ENCODE data around the gene RDH16.

Gene RDH16, protein sequence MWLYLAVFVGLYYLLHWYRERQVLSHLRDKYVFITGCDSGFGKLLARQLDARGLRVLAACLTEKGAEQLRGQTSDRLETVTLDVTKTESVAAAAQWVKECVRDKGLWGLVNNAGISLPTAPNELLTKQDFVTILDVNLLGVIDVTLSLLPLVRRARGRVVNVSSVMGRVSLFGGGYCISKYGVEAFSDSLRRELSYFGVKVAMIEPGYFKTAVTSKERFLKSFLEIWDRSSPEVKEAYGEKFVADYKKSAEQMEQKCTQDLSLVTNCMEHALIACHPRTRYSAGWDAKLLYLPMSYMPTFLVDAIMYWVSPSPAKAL

DNA sequence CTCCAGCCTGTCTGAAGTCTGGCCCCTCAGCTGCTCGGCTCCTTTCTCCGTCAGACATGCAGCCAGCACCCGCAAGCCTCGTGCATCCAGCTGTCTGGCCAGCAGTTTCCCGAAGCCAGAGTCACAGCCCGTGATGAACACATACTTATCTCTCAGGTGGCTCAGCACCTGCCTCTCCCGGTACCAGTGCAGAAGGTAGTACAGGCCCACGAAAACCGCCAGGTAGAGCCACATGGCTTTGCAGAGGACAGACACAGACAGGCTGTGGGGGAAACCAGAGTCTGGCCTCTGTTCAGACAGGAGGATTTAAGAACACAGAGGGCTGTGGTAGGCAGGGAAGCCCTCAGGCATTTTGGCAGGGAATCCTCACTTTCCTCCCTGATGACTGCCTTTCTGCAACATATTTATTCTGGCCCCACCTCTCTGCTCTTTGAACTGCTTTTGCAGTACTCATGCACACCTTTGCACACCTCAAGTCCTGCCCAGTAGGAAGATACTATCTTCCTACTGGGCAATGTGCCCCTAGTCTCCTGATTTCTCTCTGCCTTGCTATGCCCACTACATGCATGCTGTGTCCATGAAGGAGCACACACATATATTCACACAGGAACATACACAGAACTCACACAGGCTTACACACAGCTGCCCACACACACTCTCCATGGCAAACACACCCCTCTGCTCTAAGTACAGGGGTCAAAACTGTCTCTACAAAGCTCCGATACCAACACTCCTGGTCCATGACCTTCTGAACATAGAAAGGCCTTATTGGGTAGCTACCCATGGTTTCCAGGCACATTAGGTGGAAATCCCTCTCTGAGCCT is at the start of gene RDH16:
RDH16 (minus strand) TSS at position 380 of the 824 bp plus-strand sequence; CDS start at position 234, 146 bp downstream.
- TF ChIP-seq, protein P1, sequence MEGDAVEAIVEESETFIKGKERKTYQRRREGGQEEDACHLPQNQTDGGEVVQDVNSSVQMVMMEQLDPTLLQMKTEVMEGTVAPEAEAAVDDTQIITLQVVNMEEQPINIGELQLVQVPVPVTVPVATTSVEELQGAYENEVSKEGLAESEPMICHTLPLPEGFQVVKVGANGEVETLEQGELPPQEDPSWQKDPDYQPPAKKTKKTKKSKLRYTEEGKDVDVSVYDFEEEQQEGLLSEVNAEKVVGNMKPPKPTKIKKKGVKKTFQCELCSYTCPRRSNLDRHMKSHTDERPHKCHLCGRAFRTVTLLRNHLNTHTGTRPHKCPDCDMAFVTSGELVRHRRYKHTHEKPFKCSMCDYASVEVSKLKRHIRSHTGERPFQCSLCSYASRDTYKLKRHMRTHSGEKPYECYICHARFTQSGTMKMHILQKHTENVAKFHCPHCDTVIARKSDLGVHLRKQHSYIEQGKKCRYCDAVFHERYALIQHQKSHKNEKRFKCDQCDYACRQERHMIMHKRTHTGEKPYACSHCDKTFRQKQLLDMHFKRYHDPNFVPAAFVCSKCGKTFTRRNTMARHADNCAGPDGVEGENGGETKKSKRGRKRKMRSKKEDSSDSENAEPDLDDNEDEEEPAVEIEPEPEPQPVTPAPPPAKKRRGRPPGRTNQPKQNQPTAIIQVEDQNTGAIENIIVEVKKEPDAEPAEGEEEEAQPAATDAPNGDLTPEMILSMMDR (IDR thresholded peaks at IDR 0.05; ENCODE audit: low read depth, low read length, missing control alignments): no peak
- H3K4me3 ChIP-seq (replicated peaks; ENCODE audit: low read depth, low read length): no peak within 1 kb of the TSS
- no peak for DNase-seq (ENCODE audit: extremely low read depth, low read depth)

DNA sequence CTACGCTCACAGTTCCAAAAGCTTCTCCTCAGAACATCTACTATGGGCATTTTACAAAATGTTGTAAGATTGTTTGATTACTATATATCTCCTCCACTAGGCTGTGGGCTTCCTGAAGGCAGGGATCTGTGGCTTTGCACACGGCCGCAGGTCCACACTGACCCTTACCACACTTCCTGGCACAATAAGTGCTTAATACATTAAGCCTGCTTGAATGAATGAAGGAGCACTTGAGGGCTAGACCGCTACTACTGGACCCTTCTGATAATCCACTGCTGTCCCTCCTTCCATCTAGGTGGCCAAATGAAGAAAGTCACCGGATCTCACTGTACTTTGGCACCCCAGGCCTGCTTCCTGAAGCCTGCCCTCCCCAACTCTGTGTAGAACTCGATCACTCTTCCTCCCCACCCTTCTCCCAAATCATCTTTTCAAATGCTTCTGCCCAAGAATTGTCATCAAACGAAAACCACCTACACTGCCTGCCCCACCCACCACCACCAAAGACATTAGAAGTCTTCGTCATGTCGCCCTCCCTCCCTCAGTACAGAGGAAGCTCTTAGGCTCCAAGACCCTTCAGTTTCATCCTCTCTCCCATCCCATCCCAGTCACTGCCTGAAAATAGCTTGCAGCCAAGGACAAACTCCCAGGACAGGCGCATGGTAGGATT is 49.5 kb upstream of the RDH16 start:
- TF ChIP-seq, protein P1 (IDR thresholded peaks at IDR 0.05; ENCODE audit: low read depth, low read length, missing control alignments): no peak
- no peak for DNase-seq (ENCODE audit: extremely low read depth, low read depth)
- peak overlapping the region; percentile 14; the same call in 1 of the 2 replicates for H3K4me3 ChIP-seq (replicated peaks; ENCODE audit: low read depth, low read length)

DNA sequence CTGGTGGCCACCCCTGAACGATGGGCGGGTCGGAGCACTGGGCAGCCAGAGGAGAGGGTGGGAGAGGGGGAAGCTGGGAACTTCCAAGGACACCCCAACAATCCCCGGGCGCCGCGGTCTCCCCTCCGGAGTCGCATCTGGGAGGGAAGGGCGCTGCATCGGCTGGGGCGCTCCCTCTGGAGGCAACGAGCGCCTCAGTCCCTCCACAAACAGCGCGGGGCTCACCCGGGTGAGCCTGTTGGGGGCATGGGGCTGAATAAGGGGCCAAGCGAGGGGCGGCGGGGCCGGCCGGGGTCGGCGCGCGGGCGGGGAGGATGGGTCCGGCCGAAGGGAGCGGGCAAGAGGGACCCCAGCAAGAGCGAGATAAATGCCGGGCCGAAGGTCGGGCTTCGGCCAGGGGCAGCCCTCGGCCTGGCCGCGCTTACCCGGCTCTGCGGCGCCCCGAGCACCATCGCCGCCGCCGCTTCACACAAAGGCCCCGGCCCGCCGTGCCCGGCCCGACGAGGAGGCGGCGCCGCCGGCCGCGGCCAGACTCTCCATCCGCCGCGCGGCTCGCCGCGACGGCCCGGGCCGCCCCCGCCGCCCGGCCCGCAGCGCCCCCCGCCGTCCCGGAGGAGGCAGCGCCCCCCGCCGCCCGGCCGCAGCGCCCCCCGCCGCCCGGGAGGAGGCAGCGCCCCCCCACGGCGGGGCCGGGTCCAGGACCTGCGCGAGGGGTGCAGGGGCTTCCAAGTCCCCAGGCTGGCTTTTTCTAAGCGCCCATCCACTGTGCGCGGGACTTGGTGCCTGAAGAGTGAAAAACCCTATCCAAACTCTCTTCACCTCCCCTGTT is 48.8 kb upstream of the RDH16 start, which contains the start of gene ZBTB39:
ZBTB39 (minus strand) TSS at position 567 of the 829 bp plus-strand sequence. CDS start 1,629 bp downstream, outside the sequence.
- peak within 1 kb of the TSS; percentile 82 for H3K4me3 ChIP-seq (replicated peaks; ENCODE audit: low read depth, low read length)
- TF ChIP-seq, protein P1 (IDR thresholded peaks at IDR 0.05; ENCODE audit: low read depth, low read length, missing control alignments): peak; percentile 49
- no peak for DNase-seq (ENCODE audit: extremely low read depth, low read depth)

DNA sequence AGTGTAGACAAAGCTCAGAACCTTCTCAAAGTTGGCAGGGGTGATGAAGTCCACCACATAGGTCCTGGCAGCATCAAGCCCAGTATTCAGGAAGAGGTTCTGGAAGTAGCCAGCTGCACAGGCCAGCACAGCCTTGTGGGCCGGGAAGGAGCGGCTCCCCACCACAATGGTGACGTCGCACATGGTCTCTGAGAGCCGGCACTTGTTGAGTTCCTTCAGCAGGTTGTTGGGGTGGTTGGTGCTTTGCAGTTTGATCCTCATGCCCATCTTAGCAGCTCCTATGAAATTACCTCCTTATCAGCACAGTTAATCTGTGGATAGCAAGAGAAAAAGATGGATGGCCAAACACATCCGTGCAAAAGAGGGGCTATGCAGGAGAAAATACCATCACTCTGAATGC is 47.2 kb upstream of the RDH16 start:
- TF ChIP-seq, protein P1 (IDR thresholded peaks at IDR 0.05; ENCODE audit: low read depth, low read length, missing control alignments): no peak
- no peak for DNase-seq (ENCODE audit: extremely low read depth, low read depth)
- no peak overlapping the region for H3K4me3 ChIP-seq (replicated peaks; ENCODE audit: low read depth, low read length)

DNA sequence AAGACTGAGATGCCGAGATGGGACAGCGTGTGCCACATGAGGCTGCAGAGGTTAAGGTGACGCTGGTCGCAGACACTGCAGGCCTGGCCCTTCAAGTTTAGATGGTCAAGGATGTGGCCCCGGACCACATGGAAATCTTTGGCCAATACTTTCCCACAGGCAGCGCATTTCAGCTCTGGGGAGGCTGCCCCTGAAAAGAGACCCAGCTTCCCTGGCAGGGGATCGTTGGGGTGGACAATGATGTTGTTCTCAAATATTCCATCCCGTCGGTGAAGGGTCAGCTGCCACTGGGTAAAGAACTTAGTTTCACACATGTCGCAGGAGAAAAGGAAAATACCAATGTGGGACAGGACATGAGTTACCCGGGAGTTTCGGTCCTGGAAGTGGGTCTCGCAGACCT is 46.0 kb upstream of the RDH16 start:
- TF ChIP-seq, protein P1 (IDR thresholded peaks at IDR 0.05; ENCODE audit: low read depth, low read length, missing control alignments): no peak
- DNase-seq (ENCODE audit: extremely low read depth, low read depth): no peak
- no peak overlapping the region for H3K4me3 ChIP-seq (replicated peaks; ENCODE audit: low read depth, low read length)

DNA sequence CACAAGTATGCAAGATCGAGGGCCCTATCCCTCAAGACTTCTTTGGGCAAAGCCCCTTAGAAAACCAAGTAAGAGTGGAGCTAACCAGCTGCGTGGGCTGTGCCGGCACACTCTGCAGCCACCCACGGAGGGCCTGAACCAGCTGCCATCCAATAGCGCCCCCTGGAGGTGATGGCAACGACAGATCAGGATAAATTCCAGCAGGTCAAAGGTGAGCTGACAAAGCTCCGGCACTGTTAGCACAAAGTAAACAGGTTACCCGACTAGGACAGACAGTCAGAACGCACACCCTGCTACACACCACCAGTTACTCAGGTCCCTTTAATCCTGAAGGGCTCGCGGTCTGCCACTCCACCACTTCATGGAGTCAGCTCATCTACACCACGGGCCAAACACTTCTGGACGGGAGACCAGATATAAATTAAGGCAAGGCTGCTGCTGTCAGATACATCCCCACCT is 44.1 kb upstream of the RDH16 start:
- H3K4me3 ChIP-seq (replicated peaks; ENCODE audit: low read depth, low read length): no peak overlapping the region
- TF ChIP-seq, protein P1 (IDR thresholded peaks at IDR 0.05; ENCODE audit: low read depth, low read length, missing control alignments): peak; percentile 73
- no peak for DNase-seq (ENCODE audit: extremely low read depth, low read depth)
